ENCODE measurements around the gene FBLN5. TPM values are rescaled to one million over a fixed set of nuclear protein-coding genes. Genes with fewer than 3 reads are reported as not detected.

FBLN5 gene
- total and polyA plus RNA-seq, 8 donors, result 11.5 to 34.3 (median 22.0) TPM

DNA sequence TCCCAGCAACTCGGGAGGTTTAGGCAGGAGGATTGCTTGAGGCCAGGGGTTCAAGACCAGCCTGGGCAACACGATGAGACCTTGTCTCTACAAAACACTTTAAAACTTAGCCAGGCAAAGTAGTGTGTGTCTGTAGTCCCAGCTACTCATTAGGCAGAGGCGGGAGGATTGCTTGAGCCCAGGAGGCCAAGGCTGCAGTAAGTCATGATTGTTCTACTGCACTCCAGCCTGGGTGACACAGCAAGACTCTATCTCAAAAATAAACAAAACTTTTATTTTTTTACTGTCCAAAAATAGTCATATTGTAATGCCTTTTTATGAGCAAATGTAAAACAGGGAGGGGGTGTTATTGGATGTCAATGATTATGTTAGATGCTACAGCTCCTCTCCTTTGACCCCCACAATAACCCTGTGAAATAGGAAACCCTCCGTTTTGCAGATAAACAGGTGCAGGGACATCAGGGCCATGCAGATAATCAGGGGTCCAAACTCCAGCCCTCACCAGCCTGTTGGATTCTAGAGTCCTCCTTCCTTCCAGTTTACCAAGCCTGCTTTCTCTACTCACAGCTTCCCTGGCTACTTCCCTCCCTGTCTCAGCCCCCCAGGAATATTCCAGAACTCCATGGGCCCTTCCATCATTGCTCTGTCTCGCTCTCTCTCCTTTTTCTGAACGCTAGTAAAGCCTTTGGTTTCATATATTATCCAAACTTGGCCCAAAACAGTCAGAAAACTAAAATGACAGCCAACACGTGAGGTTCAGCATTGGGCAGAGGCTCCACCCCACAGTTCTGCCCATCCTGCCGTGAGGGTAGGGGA is 5.9 kb upstream of the FBLN5 start:
- Histone ChIP-seq H3K9me3 (no peaks in the 10 kb centered on the region), H3K4me1 (no peaks in the 10 kb centered on the region), H3K36me3 (no peaks in the 10 kb centered on the region), H3K27me3 (no peaks in the 10 kb centered on the region), H3K4me3 (no peak overlapping the region), H3K27ac (no peak overlapping the region)
- WGBS, 2 donors, result 71 to 72% methylated on average over 8 of the region's 8 CpGs
- DNase-seq (no peak), ATAC-seq (no peak), FAIRE-seq (no peak)
- no peak for TF ChIP-seq CTCF (IDR thresholded peaks at IDR 0.05)
- intact Hi-C loops (cut with DNase I), result no loop called here

GRCh38 chr14:91946622-91947474 is 646 bp downstream of the FBLN5 start:
- Histone ChIP-seq H3K9me3 (no peaks in the 10 kb centered on the region), H3K36me3 (no peaks in the 10 kb centered on the region), H3K27me3 (no peaks in the 10 kb centered on the region), H3K4me3 (peak overlapping the region; percentile 36 to 72 (median 43)), H3K4me1 (no peaks in the 10 kb centered on the region), H3K27ac (peak overlapping the region in 1 of 4 donors; percentile 37)
- 2 to 3% methylated on average over 38 of the region's 38 CpGs for WGBS, 2 donors
- DNase-seq (peak in 1 of 6 donors; percentile 39), ATAC-seq (peak; percentile 24 to 55 (median 49)), FAIRE-seq (no peak)
- intact Hi-C loops (cut with DNase I), result no loop called here
- no peak for TF ChIP-seq CTCF (IDR thresholded peaks at IDR 0.05)

DNA sequence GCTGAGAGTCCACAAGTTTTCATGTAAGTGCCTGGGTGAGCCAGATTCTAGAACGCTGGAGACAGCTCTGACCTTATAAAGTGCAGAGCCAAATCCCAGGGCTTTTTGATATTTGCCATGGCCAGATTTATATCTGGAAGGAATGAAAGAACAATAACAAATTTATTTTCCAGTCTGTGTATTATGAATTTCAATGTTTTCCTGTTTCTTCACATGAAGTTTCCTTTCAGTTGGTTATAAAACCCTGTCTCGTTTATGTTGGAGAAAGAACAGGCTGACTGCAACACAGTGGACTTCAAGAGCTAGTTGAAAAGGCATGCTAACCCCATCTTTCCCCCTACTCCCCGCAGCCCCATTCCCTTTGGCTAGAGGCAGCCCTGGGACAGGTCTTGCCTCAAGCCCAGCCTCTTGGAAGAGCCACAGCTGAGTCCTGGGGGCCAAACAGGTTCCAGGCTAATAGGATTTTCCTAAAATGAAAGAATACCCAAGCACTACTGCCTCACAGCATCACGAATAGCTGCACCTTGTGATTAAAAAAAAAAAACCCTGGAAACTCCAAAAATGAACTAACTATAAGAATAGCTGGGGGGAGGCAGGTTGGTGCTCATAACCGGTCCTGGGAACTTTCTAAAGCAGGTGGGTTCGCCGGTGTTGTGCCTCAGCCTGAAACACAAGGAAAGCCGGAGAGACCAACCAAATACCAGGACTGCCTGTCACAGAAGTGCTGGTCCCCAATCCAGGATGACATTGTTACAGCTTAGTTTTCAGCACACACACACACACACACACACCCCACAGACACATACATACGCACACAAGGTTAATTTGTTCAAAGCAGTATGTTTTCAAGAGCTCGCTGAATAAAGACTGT is 1.5 kb downstream of the FBLN5 start:
- WGBS, 2 donors, result 47 to 57% methylated on average over 10 of the region's 10 CpGs
- no peaks in the 10 kb centered on the region for H3K9me3 ChIP-seq
- intact Hi-C loops (cut with DNase I), result no loop called here
- DNase-seq (no peak), FAIRE-seq (no peak), ATAC-seq (peak in 3 of 4 donors; percentile 7 to 26 (median 13))
- no peak overlapping the region for H3K27ac ChIP-seq
- no peaks in the 10 kb centered on the region for H3K4me1 ChIP-seq
- H3K36me3 ChIP-seq, result no peaks in the 10 kb centered on the region
- H3K4me3 ChIP-seq, result peak overlapping the region in 2 of 4 donors; percentile 44 to 72
- H3K27me3 ChIP-seq, result no peaks in the 10 kb centered on the region
- no peak for TF ChIP-seq CTCF (IDR thresholded peaks at IDR 0.05)

- intact Hi-C loops (cut with DNase I), result no loop called here
- DNase-seq (no peak), FAIRE-seq (no peak), ATAC-seq (no peak)
- Histone ChIP-seq H3K4me1 (no peaks in the 10 kb centered on the region), H3K4me3 (no peak overlapping the region), H3K9me3 (no peaks in the 10 kb centered on the region), H3K27me3 (no peaks in the 10 kb centered on the region), H3K36me3 (no peaks in the 10 kb centered on the region), H3K27ac (no peak overlapping the region)
- TF ChIP-seq CTCF (IDR thresholded peaks at IDR 0.05), result no peak
- 96% methylated on average over 9 of the region's 9 CpGs for WGBS, 2 donors
These were observed 4.5 kb downstream of the FBLN5 start for GRCh38 chr14:91942946-91943345.
